ENCODE measurements around the gene IQCH. TPM values are rescaled to one million over a fixed set of nuclear protein-coding genes. Genes with fewer than 3 reads are reported as not detected.

The IQCH gene
- total RNA-seq, 1 donor from 2014 or later = 1.5 TPM

- no peak for TF ChIP-seq POLR2A (IDR thresholded peaks at IDR 0.05)
- no peak for TF ChIP-seq CTCF (IDR thresholded peaks at IDR 0.05)
- no peak for TF ChIP-seq POLR2AphosphoS5 (IDR thresholded peaks at IDR 0.05; ENCODE audit: insufficient read depth in 1 of 2, low read depth in 1 of 2)
- no peaks in the 10 kb centered on the region for H3K36me3 ChIP-seq
- no peak overlapping the region for H3K27ac ChIP-seq
- H3K4me3 ChIP-seq = no peak overlapping the region
- intact Hi-C loops (cut with DNase I) = loop anchor here (10.0 kb wide), 1 partner anchor 360 kb away; no protein-coding TSS in a partner anchor
- DNase-seq (ENCODE audit: extremely low spot score in 2 of 2) = no peak
- no peaks in the 10 kb centered on the region for H3K27me3 ChIP-seq
- H3K9me3 ChIP-seq = no peaks in the 10 kb centered on the region
- H3K4me1 ChIP-seq = no peaks in the 10 kb centered on the region
Measured at GRCh38 chr15:67304778-67305177, 50.2 kb downstream of the IQCH start.

GRCh38 chr15:67305506-67305905, 50.9 kb downstream of the IQCH start:
- Histone ChIP-seq H3K9me3 (no peaks in the 10 kb centered on the region), H3K27me3 (no peaks in the 10 kb centered on the region), H3K27ac (no peak overlapping the region), H3K36me3 (no peaks in the 10 kb centered on the region), H3K4me1 (no peaks in the 10 kb centered on the region), H3K4me3 (no peak overlapping the region)
- DNase-seq (ENCODE audit: extremely low spot score in 2 of 2) = no peak
- TF ChIP-seq CTCF (IDR thresholded peaks at IDR 0.05) (no peak), POLR2AphosphoS5 (IDR thresholded peaks at IDR 0.05; ENCODE audit: insufficient read depth in 1 of 2, low read depth in 1 of 2) (no peak), POLR2A (IDR thresholded peaks at IDR 0.05) (no peak)
- intact Hi-C loops (cut with DNase I) = loop anchor here (10.0 kb wide), 1 partner anchor 361 kb away; no protein-coding TSS in a partner anchor

GRCh38 chr15:67307156-67307555, 52.6 kb downstream of the IQCH start:
- Histone ChIP-seq H3K4me1 (no peaks in the 10 kb centered on the region), H3K9me3 (no peaks in the 10 kb centered on the region), H3K36me3 (no peaks in the 10 kb centered on the region), H3K4me3 (no peak overlapping the region), H3K27ac (no peak overlapping the region), H3K27me3 (no peaks in the 10 kb centered on the region)
- no peak for DNase-seq (ENCODE audit: extremely low spot score in 2 of 2)
- intact Hi-C loops (cut with DNase I) = loop anchor here (10.0 kb wide), 1 partner anchor 362 kb away; no protein-coding TSS in a partner anchor
- TF ChIP-seq POLR2AphosphoS5 (IDR thresholded peaks at IDR 0.05; ENCODE audit: insufficient read depth in 1 of 2, low read depth in 1 of 2) (no peak), CTCF (IDR thresholded peaks at IDR 0.05) (no peak), POLR2A (IDR thresholded peaks at IDR 0.05) (no peak)

- Histone ChIP-seq H3K27ac (no peak overlapping the region), H3K36me3 (no peaks in the 10 kb centered on the region), H3K4me1 (no peaks in the 10 kb centered on the region), H3K27me3 (no peaks in the 10 kb centered on the region), H3K4me3 (no peak overlapping the region), H3K9me3 (no peaks in the 10 kb centered on the region)
- intact Hi-C loops (cut with DNase I) = loop anchor here (10.0 kb wide), 1 partner anchor 363 kb away; no protein-coding TSS in a partner anchor
- no peak for TF ChIP-seq POLR2AphosphoS5 (IDR thresholded peaks at IDR 0.05; ENCODE audit: insufficient read depth in 1 of 2, low read depth in 1 of 2)
- no peak for TF ChIP-seq CTCF (IDR thresholded peaks at IDR 0.05)
- no peak for TF ChIP-seq POLR2A (IDR thresholded peaks at IDR 0.05)
- DNase-seq (ENCODE audit: extremely low spot score in 2 of 2) = no peak
Measured at GRCh38 chr15:67307889-67308597, 53.5 kb downstream of the IQCH start.

- no peaks in the 10 kb centered on the region for H3K36me3 ChIP-seq
- no peak for DNase-seq (ENCODE audit: extremely low spot score in 2 of 2)
- H3K9me3 ChIP-seq = no peaks in the 10 kb centered on the region
- intact Hi-C loops (cut with DNase I) = no loop called here
- TF ChIP-seq POLR2A (IDR thresholded peaks at IDR 0.05) (no peak), POLR2AphosphoS5 (IDR thresholded peaks at IDR 0.05; ENCODE audit: insufficient read depth in 1 of 2, low read depth in 1 of 2) (no peak), CTCF (IDR thresholded peaks at IDR 0.05) (no peak)
- H3K27me3 ChIP-seq = no peaks in the 10 kb centered on the region
- H3K27ac ChIP-seq = no peak overlapping the region
- H3K4me3 ChIP-seq = no peak overlapping the region
- H3K4me1 ChIP-seq = no peaks in the 10 kb centered on the region
Measured at GRCh38 chr15:67311731-67312130, 57.1 kb downstream of the IQCH start.

Measured in vagina (tissue), 2 donors.